Activated CD8-positive, alpha-beta memory T cell treated with anti-CD3 and anti-CD28 coated beads, Interleukin-2, amount 50 U/mL, for 4 hours (primary cell): ENCODE results near the gene BDKRB2.

ENCODE experiments used
- DNase-seq: peaks from one replicate; pipeline ENCODE4 v3.0.0-alpha.2; 2020

The BDKRB2 gene

GRCh38 chr14:96255501-96256366, 51.1 kb downstream of the BDKRB2 start, which contains the start of gene BDKRB1:
Gene BDKRB1, plus strand, starts transcription at chr14:96256210. Its CDS starts 7,473 bp downstream, at chr14:96263683.
- no peak for DNase-seq

- DNase-seq, result no peak
These were observed 51.8 kb downstream of the BDKRB2 start for GRCh38 chr14:96256407-96256806.

- DNase-seq, result no peak
These were observed 52.4 kb downstream of the BDKRB2 start for GRCh38 chr14:96257056-96257455.

- no peak for DNase-seq
These were observed 53.3 kb downstream of the BDKRB2 start for GRCh38 chr14:96257900-96258299.

GRCh38 chr14:96260341-96260821, 55.7 kb downstream of the BDKRB2 start:
- DNase-seq, result no peak

- no peak for DNase-seq
These were observed 56.4 kb downstream of the BDKRB2 start for GRCh38 chr14:96261053-96261452.

- no peak for DNase-seq
These were observed 57.4 kb downstream of the BDKRB2 start for GRCh38 chr14:96261772-96262655.

GRCh38 chr14:96263347-96264199, 58.9 kb downstream of the BDKRB2 start:
- no peak for DNase-seq

GRCh38 chr14:96264200-96264553, 59.5 kb downstream of the BDKRB2 start:
- DNase-seq, result no peak

GRCh38 chr14:96264853-96265252, 60.2 kb downstream of the BDKRB2 start:
- DNase-seq, result no peak

- DNase-seq, result no peak
These were observed 60.9 kb downstream of the BDKRB2 start for GRCh38 chr14:96265383-96266095.

- DNase-seq, result no peak
These were observed 62.7 kb downstream of the BDKRB2 start for GRCh38 chr14:96267336-96267735.

- DNase-seq, result no peak
These were observed 63.3 kb downstream of the BDKRB2 start for GRCh38 chr14:96267916-96268315.

GRCh38 chr14:96268431-96269358, 64.1 kb downstream of the BDKRB2 start:
- no peak for DNase-seq

- no peak for DNase-seq
These were observed 64.7 kb downstream of the BDKRB2 start for GRCh38 chr14:96269359-96269710.

- no peak for DNase-seq
These were observed 66.2 kb downstream of the BDKRB2 start for GRCh38 chr14:96270565-96271420.

- DNase-seq, result no peak
These were observed 66.8 kb downstream of the BDKRB2 start for GRCh38 chr14:96271421-96271762.

- no peak for DNase-seq
These were observed 68.3 kb downstream of the BDKRB2 start for GRCh38 chr14:96272777-96273473.

GRCh38 chr14:96273629-96274028, 69.0 kb downstream of the BDKRB2 start:
- no peak for DNase-seq
